Measurements from ENCODE around the gene GCM1.
A peak's percentile ranks its signal among the peaks of the same experiment; 100 is the strongest.
"Not testable (repeated sequence)": the region's sequence is repeated elsewhere in the genome, so short reads cannot be mapped to it uniquely, and the experiment has no call there.

Gene GCM1

GRCh38 chr6:53148684-53149083, at the start of gene GCM1:
Gene GCM1, minus strand, starts transcription at chr6:53148841. Its CDS starts 3,209 bp downstream, at chr6:53145632.
- DNase-seq: peak; percentile 11

GRCh38 chr6:53197553-53197952, 48.9 kb upstream of the GCM1 start:
- DNase-seq: no peak

GRCh38 chr6:53195048-53195447, 46.4 kb upstream of the GCM1 start:
- no peak for DNase-seq

GRCh38 chr6:53192682-53193188, 44.1 kb upstream of the GCM1 start:
- DNase-seq: peak; percentile 50

GRCh38 chr6:53189554-53189953, 40.9 kb upstream of the GCM1 start:
- DNase-seq: peak; percentile 19

GRCh38 chr6:53188833-53189232, 40.2 kb upstream of the GCM1 start:
- DNase-seq: no peak

GRCh38 chr6:53180678-53181077, 32.0 kb upstream of the GCM1 start:
- peak; percentile 32 for DNase-seq

- DNase-seq: peak; percentile 97
These were observed 31.5 kb upstream of the GCM1 start for GRCh38 chr6:53179961-53180651.

GRCh38 chr6:53178837-53179432, 30.3 kb upstream of the GCM1 start:
- DNase-seq: no peak

- DNase-seq: no peak
These were observed 26.4 kb upstream of the GCM1 start for GRCh38 chr6:53175027-53175426.

- no peak for DNase-seq
These were observed 23.8 kb upstream of the GCM1 start for GRCh38 chr6:53172468-53172803.

- DNase-seq: peak; percentile 88
These were observed 23.2 kb upstream of the GCM1 start for GRCh38 chr6:53171605-53172467.

- DNase-seq: no peak
These were observed 20.1 kb upstream of the GCM1 start for GRCh38 chr6:53168516-53169267.

GRCh38 chr6:53165293-53165692, 16.7 kb upstream of the GCM1 start:
- DNase-seq: no peak

- no peak for DNase-seq
These were observed 14.0 kb upstream of the GCM1 start for GRCh38 chr6:53162606-53163005.

GRCh38 chr6:53161481-53162009, 12.9 kb upstream of the GCM1 start:
- no peak for DNase-seq

- peak; percentile 18 for DNase-seq
These were observed 10.9 kb upstream of the GCM1 start for GRCh38 chr6:53159558-53159957.

- not testable (repeated sequence) for DNase-seq
These were observed 9.4 kb upstream of the GCM1 start for GRCh38 chr6:53158076-53158475.

- DNase-seq: not testable (repeated sequence)
These were observed 6.6 kb upstream of the GCM1 start for GRCh38 chr6:53155279-53155678.

- DNase-seq: no peak
These were observed 6.2 kb upstream of the GCM1 start for GRCh38 chr6:53154794-53155193.

- DNase-seq: no peak
These were observed 5.4 kb upstream of the GCM1 start for GRCh38 chr6:53154071-53154470.

GRCh38 chr6:53152576-53152975, 3.9 kb upstream of the GCM1 start:
- DNase-seq: no peak

GRCh38 chr6:53151676-53152075, 3.0 kb upstream of the GCM1 start:
- DNase-seq: peak; percentile 43

All from DMS53 (cell line).